Smooth muscle cell of the umbilical artery (primary cell): Measurements from ENCODE around the gene NUDT15. TPM values are rescaled to one million over a fixed set of nuclear protein-coding genes. Genes with fewer than 3 reads are reported as not detected.

Experiments
- total RNA-seq: library from RNA; depleted of rRNA; stranded (reverse); fragments of >200 nt; gene quantifications from 2 replicates; pipeline ENCODE4 v1.2.3, GENCODE V29; 2014

The NUDT15 gene
- total RNA-seq, result 15.7 and 20.9 TPM in 2 replicates

DNA sequence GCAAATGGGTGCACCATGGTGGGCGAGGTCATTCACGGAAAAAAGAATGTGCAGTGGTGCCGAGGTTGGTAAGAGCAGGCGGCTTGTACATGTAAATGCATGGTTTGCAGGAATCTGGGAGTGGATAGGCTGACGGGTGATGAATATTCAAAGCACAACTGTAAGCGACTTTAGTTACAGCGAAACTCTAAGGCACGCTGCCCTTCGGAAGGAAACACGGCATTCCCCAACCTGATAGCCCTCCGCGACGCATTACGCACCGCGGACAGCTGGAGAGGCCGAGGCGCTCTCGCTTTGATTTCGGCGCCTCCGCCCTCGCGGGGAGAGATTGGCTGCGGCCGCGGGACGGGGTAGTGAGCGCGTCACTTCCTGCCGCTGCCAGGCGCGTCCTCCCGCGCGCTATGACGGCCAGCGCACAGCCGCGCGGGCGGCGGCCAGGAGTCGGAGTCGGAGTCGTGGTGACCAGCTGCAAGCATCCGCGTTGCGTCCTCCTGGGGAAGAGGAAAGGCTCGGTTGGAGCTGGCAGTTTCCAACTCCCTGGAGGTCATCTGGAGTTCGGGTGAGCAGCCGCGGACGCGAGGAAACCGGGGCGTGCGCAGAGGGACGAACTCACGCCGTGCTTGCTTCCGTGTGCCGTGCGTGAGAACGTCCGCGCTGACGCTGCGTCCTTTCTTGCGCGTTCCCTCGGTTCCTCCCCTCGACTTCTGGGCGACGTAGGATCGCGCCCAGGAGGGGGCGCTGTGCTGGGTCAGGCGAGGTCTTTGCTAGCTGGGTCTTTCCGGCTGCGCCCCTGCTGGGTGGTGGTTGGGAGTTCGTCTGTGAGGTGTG is at the start of gene NUDT15:
Gene NUDT15, plus strand, starts transcription at position 381 of the 828 bp plus-strand sequence. Its CDS starts 21 bp downstream, at position 402.

GRCh38 chr13:48001114-48001881 is 36.2 kb upstream of the NUDT15 start, which contains the start of gene SUCLA2:
Gene SUCLA2 (minus strand): TSS chr13:48001273. CDS start chr13:48001269, 4 bp downstream.

DNA sequence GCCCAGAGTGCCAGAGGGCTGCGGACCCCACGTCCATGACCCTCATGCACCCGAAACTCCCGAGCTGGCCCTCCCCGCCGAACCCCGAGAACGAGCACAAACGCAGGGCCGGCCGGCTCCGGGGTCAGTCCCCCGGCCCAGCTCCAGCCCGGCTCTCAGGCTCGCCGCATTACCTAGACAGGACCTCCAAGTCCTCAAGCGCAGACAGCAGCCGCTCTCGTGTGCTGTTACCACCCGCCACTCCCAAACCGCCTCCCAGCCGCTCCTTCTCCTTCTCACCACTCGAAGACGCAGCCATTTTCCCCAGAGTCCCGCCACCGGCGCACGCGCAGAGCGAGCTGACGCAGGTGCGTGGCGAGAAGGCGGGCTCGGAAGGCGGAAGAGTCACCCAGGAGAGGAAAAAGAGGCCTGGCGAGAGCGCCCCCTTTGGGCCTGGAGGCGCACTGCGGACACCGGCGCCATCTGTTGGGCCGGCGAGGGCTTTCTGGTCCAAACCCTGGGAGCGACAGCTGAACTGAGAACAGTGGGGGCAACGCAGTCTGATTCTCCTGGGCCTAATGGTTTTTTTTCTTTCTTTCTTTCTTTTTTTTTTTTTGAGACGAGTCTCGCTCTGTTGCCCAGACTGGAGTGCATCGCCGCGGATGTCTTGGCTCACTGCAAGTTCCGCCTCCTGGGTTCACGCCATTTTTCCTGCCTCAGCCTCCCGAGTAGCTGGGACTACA is 57.4 kb downstream of the NUDT15 start, which contains the start of gene MED4:
Gene MED4, minus strand, starts transcription at position 324 of the 722 bp plus-strand sequence. Its CDS starts 26 bp downstream, at position 298.

Other genes starting within 250 kb of the NUDT15 start
- 58.4 and 60.0 TPM in 2 replicates for gene SUCLA2, start 36.5 kb upstream of the NUDT15 start, total RNA-seq
- 20.2 and 28.4 TPM in 2 replicates for gene MED4, start 57.4 kb downstream of the NUDT15 start, total RNA-seq
- 150 and 220 TPM in 2 replicates for gene ITM2B, start 195.5 kb downstream of the NUDT15 start, total RNA-seq